ENCODE data around the gene HSPB1.
"Not testable (repeated sequence)": the region's sequence is repeated elsewhere in the genome, so short reads cannot be mapped to it uniquely, and the experiment has no call there.

HSPB1 gene

GRCh38 chr7:76281706-76282343, 20.6 kb upstream of the HSPB1 start:
- no peak for DNase-seq

GRCh38 chr7:76282344-76283253, 19.9 kb upstream of the HSPB1 start:
- DNase-seq, result no peak

- no peak for DNase-seq
These were observed 19.0 kb upstream of the HSPB1 start for GRCh38 chr7:76283254-76284159.

DNA sequence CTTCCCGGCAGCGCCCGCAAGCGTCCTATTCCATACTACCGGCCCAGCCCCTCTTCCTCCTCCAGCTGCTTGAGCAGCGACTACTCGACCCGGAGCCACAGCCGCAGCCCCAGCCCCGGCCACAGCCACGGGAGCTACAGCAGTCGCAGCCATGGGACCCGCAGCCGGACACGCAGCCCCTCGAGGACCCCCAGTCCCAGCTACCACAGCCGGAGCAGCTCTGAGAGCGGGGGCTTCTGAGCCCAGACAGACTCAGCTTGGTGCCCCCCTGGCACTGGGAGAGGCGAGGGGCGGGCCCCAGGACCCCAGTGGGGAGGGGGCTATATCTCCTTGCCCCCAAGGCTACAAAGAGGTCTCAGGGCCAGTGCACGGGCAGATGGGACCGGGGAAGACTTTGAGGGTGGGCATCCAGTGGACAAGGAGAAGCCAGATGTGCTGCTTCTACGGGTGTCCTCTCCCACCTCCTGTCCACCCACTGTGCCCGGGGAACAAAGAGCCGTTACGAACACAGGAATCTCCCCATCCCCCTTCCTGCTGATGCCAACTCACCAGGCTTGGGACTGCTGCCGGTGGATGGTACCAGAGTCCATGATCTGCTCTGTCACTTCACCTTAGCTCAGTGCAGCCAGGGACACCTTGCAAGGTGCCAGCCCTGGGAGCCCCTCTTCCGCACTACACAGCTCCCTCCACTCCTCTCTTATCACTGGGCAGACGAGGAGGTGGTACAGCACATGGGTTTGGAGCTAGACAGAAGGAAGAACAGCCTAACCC, 16.7 kb upstream of the HSPB1 start:
- DNase-seq, result no peak

DNA sequence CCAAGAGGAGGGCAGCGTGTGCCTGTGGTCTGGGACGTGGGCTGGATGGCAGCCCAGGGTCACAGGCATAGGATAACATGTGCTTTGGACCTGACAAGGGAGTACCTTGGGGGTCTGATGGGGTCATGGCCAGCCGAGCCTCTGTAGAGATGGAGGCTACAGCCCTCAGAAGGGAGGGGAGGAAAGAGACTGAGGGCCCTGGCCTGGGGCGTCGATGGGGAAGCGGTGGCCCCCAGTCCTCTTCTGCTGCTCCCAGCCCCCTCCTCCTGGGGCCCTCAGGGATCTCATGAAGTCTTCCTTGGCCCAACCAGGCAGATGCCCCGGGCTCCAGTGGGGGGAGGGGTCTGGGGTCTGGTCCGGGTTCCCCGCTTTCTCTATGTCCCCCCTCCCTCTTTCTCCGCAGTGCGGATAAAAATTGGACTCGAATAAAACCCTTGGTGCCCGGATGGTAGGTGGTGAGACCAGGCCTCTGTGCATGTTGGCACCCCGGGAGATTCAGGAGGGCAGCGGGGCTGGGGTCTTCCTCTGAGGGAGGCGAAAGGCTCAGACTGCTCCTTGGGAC, 15.6 kb upstream of the HSPB1 start:
- no peak for DNase-seq

- not testable (repeated sequence) for DNase-seq
These were observed 11.6 kb upstream of the HSPB1 start for GRCh38 chr7:76290847-76291350.

DNA sequence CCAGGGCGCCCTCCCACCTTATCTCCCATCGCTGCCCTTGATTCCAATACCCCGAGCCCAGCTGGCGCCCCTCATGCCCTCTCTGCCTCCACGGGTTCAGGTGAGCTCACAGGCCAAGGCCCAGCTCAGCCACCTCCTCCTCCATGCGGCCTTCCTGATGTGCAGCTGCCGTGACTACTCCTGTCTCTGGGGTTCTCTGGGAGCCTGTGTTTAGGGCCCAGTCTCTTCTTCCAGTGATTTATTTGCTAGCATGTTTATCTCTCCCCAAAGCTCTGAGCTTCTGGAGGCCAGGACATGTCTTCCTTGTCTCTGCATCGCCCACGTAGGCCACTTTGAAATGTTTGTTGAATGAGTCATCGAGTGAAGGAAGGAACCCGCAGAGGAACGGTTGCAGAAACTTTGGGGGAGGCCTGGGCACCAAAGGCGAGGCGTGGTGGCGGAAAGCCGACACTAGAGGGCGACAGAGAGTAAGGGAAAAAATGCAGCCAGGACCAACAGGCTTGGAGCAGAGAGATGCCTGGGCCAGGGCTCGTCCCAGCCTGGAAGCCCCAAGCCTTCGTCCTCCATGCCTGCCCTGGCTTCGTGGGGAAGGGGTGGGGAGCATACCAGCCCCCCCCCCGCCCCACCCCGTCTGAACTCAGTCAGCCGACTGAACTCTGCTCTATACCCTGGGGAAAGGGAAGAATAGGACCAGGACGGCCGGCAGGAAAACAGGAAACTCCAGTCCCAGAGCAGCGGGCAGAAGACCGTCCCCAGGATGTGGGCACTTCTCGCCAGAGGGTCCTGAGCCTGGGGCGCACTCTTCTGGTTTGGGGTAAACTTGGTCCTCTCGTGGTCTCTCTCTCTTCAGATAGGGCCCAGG, 10.9 kb upstream of the HSPB1 start:
- DNase-seq, result peak; percentile 60 to 71

GRCh38 chr7:76292213-76292573, 10.3 kb upstream of the HSPB1 start:
- no peak for DNase-seq

DNA sequence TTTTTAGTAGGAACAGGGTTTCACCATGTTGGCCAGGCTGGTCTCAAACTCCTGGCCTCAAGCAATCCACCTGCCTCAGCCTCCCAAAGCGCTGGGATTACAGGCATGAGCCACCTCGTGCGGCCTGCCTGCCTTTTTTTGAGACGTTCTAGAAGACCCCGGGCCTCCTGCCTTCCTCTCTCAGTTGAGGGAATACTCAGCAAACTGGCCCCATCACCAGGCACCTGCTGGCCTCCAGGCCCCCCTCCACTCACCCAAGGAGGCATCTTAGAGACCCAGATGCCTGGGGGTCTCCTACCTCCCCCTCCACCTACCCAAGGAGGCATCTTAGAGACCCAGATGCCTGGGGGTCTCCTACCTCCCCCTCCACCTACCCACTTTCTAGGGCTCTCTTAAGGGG, 9.6 kb upstream of the HSPB1 start:
- not testable (repeated sequence) for DNase-seq

DNA sequence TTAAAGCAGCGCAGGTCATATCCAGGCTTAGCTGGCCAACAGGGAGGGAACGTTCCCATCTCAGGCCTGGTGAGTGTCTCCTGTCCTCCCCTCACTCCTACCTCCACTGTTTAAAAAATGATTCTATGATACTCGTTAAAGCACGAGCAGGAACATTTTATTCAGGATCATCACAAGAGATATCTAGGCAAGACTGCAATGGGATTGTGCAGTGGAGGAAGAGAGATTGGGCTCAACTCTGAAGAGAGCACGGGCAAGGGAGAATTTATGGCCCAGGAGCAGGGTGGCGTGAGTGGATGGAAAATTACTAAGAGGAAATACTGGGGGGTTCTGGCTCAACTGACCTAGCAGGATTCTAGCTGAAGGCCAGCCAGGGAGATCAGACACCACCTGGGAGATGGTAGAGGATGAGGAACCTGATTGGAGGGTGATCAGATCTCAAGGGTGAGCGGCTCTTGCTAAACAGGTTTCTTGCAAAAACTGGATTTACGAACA, 9.0 kb upstream of the HSPB1 start:
- DNase-seq, result no peak

DNA sequence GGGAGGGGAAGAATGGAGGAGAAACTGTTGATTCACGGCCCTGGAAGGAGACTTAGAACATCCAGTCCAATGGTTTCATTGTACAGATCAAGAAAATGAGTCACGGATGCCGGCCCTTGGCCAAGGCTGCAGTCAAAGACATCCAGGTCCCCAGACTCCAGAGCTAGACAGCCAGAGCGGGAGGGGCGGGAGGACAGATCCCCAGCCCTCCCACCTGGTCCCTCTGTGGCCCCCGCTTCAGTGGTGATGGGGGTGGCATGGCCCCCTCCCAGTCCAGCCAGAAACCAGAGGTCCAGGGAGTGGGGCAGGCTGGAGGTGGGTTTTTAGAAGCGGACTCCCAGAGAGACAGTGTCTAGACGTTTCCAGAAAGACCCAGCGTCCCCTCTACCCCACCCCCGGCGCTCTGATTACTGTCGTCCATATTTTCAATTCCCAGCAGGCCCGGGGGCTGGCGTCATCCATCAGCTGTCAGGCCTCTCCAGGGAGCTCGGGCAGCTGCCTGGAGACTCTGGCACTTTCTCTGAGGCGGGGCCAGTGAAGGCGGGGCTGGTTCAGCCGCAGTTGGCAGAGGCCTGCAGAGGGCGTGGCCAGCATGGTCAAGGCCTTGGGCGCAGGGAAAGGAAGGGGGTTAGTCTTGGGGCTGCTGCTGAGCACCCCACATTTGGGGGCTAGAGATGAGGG, 8.0 kb upstream of the HSPB1 start:
- peak; percentile 87 to 92 for DNase-seq

DNA sequence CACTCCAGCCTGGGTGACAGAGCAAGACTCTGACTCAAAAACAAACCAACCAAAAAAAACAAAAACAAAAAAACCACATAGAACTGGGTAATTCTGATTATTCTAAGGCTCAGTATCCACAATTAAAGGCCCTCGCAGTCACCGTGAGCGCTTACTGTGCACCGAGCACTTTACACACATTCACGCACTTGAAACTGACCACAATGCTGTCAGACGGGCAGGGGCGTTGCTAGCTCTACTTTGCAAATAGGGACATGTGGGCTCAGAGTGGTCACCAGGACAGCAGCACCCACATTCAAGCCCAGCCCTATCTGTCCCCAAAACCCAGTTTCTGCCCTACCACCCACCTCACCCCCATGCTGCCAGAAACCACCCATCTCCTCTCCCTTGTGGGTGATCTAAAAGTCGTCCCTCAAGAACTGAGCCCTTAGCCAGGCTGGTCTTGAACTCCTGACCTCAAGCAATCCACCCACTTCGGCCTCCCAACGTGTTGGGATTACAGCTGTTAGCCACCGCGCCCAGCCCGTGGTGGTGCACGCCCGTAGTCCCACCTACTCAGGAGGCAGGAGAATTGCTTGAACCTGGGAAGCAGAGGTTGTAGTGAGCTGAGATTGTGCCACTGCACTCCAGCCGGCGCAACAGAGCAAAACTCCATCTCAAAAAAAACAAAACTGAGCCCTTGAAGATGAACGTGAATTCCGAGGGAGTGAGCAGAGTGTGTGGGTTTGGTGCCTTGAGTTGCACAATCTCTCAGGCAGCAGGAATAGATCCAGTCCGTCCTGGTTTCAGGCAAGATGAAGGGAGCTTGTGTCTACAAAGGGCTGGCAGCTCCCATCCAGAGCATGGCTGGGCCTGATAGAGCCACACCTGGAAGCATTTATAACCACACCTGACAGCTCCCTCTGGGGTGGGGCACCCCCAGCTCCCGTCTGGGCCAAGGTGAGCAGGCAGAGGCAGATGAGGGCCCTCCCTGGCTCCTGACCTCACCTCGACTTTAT, 5.4 kb upstream of the HSPB1 start:
- DNase-seq, result no peak

DNA sequence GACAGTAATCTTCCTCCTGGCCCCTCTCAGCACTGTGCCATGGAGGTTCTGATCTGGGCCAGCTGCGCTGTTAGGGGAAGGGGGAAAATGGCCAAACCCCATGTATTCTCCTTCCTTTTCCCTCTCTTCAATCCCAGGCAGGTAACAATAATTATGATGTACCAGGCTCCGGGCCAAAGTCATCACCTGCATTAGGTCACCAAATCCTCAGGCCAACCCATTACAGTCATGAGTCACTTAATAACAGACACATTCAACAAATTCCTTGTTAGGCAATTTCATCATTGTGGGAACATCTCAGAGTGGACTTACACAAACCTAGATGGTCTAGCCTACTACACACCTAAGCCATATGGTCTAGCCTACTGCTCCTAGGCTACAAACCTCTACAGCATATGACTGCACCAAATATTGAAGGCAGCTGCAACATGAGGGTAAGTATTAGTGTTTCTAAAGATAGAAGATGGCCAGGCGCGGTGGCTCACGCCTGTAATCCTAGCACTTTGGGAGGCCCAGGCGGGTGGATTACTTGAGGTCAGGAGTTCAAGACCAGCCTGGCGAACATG, 2.2 kb upstream of the HSPB1 start:
- no peak for DNase-seq

DNA sequence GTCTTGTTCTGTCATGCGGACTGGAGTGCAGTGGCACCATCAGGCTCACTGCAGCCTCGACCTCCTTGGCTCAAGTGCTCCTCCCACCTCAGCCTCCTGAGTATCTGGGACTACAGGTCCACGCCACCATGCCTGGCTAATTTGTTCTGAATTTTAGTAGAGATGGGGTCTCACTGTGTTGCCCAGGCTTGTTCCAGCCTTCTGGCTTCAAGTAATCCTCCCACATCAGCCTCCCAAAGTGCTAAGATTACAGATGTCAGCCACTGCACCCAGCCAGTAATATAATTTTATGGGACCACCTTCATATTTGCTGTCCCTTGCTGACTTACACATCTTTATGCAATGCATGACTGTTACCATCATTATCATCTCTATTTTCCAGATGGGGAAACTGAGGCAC, 1.5 kb upstream of the HSPB1 start:
- no peak for DNase-seq

- peak; percentile 63 to 67 for DNase-seq
These were observed 1.0 kb downstream of the HSPB1 start for GRCh38 chr7:76303202-76304147.

DNA sequence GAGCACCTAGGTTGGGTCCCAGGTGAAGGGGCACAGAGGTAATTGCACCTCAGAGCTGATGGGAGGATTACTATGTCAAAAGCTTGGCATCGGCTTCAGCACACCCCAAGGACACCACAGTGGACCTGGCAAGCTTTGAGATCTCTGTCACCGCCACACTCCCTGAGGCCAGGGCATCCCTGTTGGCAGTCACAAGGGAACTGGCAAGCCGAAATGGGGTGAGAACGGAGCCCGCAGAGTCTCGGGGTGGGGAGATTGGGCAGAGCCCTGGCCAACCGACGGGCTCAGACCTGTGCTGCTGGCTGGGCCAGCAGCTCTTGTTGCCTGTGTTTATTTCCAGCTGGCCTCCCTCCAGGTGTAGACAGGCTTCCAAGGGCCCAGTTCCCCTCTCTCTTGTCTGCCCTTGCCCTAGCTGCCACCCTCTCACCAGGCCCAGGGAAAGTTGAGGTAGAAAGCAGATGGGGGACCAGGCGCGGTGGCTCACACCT, 2.5 kb downstream of the HSPB1 start:
- no peak for DNase-seq

GRCh38 chr7:76308874-76309273, 6.4 kb downstream of the HSPB1 start:
- not testable (repeated sequence) for DNase-seq

Measured in NCI-H524 (cell line).